Kidney (tissue), 14 donors: ENCODE measurements around the gene FAXC. TPM values are rescaled to one million over a fixed set of nuclear protein-coding genes. Genes with fewer than 3 reads are reported as not detected.

ENCODE experiments used
- DNase-seq, 5 donors: peaks; one replicate each; pipeline ENCODE4 v3.0.0-alpha.2; 2013 to 2020
- FAIRE-seq: peaks from 2 replicates; lab custom pipeline; 2012; peaks lifted over from hg19 to GRCh38; lab: Jason Lieb, UNC
- H3K27ac ChIP-seq, 2 donors: one replicate each; pipeline ENCODE4 v1.7.0; 2013; ENCODE audit warnings: low read depth in 2 of 2, low read length in 2 of 2, inconsistent platforms in 1 of 2
- H3K27me3 ChIP-seq: one replicate; pipeline ENCODE4 v1.7.1; 2013; ENCODE audit warnings: low read length, inconsistent platforms; ENCODE audit not compliant: control insufficient read depth, insufficient read depth
- H3K36me3 ChIP-seq, 3 donors: one replicate each; pipeline versions ENCODE4 v1.7.0 to v1.7.1; 2013; ENCODE audit warnings: low read length in 3 of 3, control low read depth in 1 of 3, inconsistent platforms in 1 of 3; ENCODE audit not compliant: insufficient read depth in 3 of 3, control insufficient read depth in 2 of 3
- H3K4me1 ChIP-seq, 3 donors: one replicate each; pipeline versions ENCODE4 v1.7.0 to v1.7.1; 2013; ENCODE audit warnings: low read length in 3 of 3, inconsistent platforms in 1 of 3, low read depth in 1 of 3; ENCODE audit not compliant: control insufficient read depth in 2 of 3, insufficient read depth in 2 of 3
- H3K4me3 ChIP-seq, 3 donors: one replicate each; pipeline versions ENCODE4 v1.7.0 to v1.8.1; 2013; ENCODE audit warnings: low read length in 3 of 3, control low read depth in 1 of 3, inconsistent platforms in 1 of 3
- H3K9ac ChIP-seq, 3 donors: one replicate each; pipeline versions ENCODE4 v1.7.0 to v1.7.1; 2013; ENCODE audit warnings: low read length in 3 of 3, control low read depth in 1 of 3, inconsistent platforms in 1 of 3
- H3K9me3 ChIP-seq, 3 donors: one replicate each; pipeline versions ENCODE4 v1.7.0 to v1.7.1; 2013; ENCODE audit warnings: low read length in 3 of 3, control low read depth in 1 of 3, inconsistent platforms in 1 of 3; ENCODE audit not compliant: control insufficient read depth in 2 of 3, insufficient read depth in 1 of 3
- CTCF ChIP-seq: IDR thresholded peaks from 3 replicates; pipeline ENCODE4 v1.5.1; 2012; ENCODE audit warnings: mild to moderate bottlenecking, moderate library complexity, borderline replicate concordance; ENCODE audit not compliant: insufficient read depth; ENCODE audit errors: extremely low read depth
- intact Hi-C: fragments of 100-400 bp; cut with DNase I; formaldehyde crosslinking; loops from one replicate; pipeline ENCODE4 v1.11.1; 2022
- polyA plus RNA-seq: library from polyadenylated mRNA; stranded (reverse); fragments of 350-450 nt; fragmentation: Illumina TruSeq; extraction: RNeasy Lipid Tissue Mini Kit (QIAGEN cat#74804); gene quantifications from one replicate; pipeline ENCODE4 v1.2.3, GENCODE V29; 2014; ENCODE audit warnings: low read depth, low replicate concordance; ENCODE audit not compliant: insufficient read depth
- total RNA-seq: library from RNA; stranded (reverse); fragmentation: NEBNext Ultra II Directional; extraction: Animal tissue kit (Norgen Biotek cat#: 25700); gene quantifications from one replicate; pipeline ENCODE4 v1.2.1, GENCODE V29; 2021
- donor health status: control.
- donor health status: control.
- donor health status: control.
- donor health status: control.
- donor health status: control.
- donor health status: DM: yes; HTN: yes; CAD: no.
- donor health status: Normal renal cell carcinoma (clear cell type).

FAXC gene
- total and polyA plus RNA-seq, 2 donors from 2014 or later: 1.4 to 3.3 TPM

DNA sequence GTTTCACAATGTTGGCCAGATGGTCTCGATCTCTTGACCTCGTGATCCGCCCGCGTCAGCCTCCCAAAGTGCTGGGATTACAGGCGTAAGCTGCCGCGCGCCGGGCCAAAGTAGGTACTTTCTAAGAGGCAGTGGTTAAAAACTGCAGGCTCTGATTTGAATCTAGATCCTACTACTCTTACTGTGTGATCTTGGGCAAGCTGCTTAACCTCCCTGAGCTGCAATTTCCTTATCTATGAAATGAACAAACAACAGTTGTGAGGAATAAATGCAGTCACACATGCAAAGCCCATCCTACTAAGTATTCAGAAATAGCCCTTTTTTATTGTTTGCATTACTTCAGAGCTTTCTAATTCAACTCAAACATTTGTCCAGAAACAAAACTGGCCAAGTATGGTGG, 2.9 kb downstream of the FAXC start:
- no peak overlapping the region for H3K9ac ChIP-seq
- no peak overlapping the region for H3K27ac ChIP-seq
- H3K36me3 ChIP-seq: no peaks in the 10 kb centered on the region
- DNase-seq (no peak), FAIRE-seq (no peak)
- no peaks in the 10 kb centered on the region for H3K4me1 ChIP-seq
- H3K27me3 ChIP-seq: no peaks in the 10 kb centered on the region
- H3K4me3 ChIP-seq: no peak overlapping the region
- no peaks in the 10 kb centered on the region for H3K9me3 ChIP-seq
- TF ChIP-seq CTCF: no peak
- intact Hi-C loops: no loop called here

- no peaks in the 10 kb centered on the region for H3K4me1 ChIP-seq
- FAIRE-seq: no peak
- intact Hi-C loops: no loop called here
- H3K27me3 ChIP-seq: no peaks in the 10 kb centered on the region
- H3K27ac ChIP-seq: no peak overlapping the region
- no peaks in the 10 kb centered on the region for H3K36me3 ChIP-seq
- TF ChIP-seq CTCF: no peak
- H3K9ac ChIP-seq: no peak overlapping the region
- no peak overlapping the region for H3K4me3 ChIP-seq
- no peaks in the 10 kb centered on the region for H3K9me3 ChIP-seq
- no peak for DNase-seq
These were observed 4.3 kb downstream of the FAXC start for GRCh38 chr6:99345164-99345563.

- Histone ChIP-seq H3K36me3 (no peaks in the 10 kb centered on the region), H3K9ac (no peak overlapping the region), H3K27me3 (no peaks in the 10 kb centered on the region), H3K9me3 (no peaks in the 10 kb centered on the region), H3K4me1 (no peaks in the 10 kb centered on the region), H3K27ac (no peak overlapping the region), H3K4me3 (no peak overlapping the region)
- no peak for FAIRE-seq
- intact Hi-C loops: no loop called here
- no peak for DNase-seq
- no peak for TF ChIP-seq CTCF
These were observed 5.2 kb downstream of the FAXC start for GRCh38 chr6:99344289-99344688.

- no peaks in the 10 kb centered on the region for H3K9me3 ChIP-seq
- FAIRE-seq (no peak), DNase-seq (no peak)
- no peaks in the 10 kb centered on the region for H3K36me3 ChIP-seq
- no peaks in the 10 kb centered on the region for H3K4me1 ChIP-seq
- no peaks in the 10 kb centered on the region for H3K27me3 ChIP-seq
- H3K27ac ChIP-seq: no peak overlapping the region
- no peak for TF ChIP-seq CTCF
- H3K9ac ChIP-seq: no peak overlapping the region
- no peak overlapping the region for H3K4me3 ChIP-seq
- intact Hi-C loops: no loop called here
These were observed 7.5 kb downstream of the FAXC start for GRCh38 chr6:99341862-99342455.
